HG03159 (cell line): ENCODE data around the gene IDUA.

Source experiments
- ATAC-seq: cut with Tn5 transposase; IDR thresholded peaks from one replicate; pipeline ENCODE4 v1.9.1; 2021; ENCODE audit warnings: mild to moderate bottlenecking, moderate library complexity; ENCODE audit not compliant: unreplicated experiment

Gene IDUA

DNA sequence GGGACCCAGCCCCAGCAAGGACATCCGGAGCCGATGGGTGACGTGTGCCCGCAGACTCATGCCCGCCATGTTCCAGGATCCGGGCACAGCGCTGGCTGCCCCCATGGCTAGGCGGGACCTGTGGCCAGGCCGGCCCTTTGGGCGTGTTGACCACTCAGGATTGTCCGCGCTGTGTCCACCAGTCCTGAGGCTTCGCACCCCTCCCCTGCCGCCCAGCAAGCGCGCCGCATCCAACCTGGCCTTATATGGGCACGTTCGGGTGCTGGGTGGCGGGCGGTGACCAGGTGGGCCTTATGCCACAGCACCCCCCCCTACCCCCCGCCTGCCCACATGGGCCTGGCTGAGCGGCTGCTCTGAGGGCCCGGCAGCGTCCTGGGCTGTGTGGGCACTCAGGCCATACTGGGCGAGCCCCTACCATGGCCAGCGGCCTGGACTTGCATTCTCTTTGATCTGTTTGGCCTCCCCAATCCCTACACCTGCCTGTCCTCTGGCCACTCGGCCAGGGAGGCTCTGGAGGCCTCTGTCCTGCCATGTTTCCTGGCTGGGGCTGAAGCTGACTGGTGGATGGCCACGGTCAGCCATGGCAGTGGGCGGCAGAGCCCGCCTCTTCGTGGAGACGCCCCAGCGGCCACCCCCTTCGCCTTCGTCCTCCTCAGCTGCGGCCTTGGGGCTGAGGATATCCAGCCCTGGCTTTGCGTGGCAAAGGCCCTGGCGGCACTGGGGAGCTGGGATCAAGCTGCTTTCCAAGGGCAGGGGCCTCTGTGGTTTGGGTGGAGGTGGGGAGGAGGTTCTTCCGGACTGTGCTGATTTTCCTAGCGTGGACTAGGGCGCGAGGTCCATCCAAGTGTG lies 26.6 kb downstream of the IDUA start:
- ATAC-seq: no peak

DNA sequence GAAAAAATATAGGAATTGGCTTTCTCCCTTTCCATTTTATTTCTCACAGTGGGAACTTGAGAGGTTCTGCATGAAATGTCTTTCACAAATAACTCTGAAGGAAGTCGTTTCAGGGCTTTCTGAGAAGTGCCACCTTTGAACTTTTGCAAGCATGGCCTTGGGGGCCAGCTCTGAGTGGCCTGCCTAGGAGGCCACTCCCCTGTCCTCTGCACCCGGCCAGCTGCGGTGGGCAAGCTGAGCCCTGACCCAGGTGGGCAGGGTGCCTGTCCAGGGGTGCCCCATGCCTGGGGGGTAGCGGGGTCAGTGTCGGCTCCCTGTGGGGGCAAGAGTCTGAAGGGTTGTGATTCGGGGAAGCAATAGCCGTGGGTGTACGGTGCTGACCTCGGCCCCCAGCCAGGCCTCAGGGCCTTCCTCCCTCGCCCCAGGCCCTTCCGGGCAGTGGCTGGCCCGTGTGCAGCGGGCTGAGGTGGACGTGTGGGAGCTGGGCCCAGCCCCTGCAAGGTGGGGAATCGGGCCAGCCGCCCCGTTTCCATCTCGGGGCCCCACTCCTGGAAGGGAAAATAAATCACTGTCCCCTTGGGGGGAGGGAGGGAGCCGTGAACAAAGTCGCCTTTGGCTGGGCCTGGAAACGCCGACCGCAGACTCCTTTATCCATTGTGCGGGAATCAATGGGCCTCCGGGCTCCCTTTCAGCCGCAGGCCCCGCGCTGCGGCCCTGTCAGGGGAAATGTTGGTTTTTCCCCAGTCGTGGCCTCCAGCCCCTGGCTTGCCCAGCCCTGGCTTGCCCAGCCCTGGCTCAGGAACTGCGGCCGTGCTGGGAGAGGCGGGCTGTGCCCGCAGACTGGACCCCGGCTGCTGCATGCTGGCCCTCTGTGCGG lies 27.7 kb downstream of the IDUA start:
- ATAC-seq: no peak

DNA sequence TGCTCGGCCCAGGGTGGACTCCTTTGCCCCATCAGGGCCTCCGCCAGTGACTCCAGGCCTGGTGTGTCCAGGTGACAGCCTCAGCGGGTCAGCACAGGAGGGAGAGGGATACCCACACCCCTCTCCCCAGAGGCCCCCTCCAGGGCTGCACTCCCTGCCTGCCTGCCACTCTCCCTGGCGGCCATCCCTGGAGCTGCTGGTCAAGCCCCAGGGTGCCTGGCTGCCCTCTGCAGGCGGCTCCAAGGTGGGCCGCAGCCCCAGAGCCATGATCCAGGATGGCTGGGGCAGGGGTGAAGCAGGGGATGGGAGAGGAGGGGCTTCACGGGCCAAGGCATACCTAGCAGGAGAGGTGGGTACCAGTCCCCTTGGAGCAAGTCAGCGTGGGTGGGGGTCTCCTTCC lies 28.3 kb downstream of the IDUA start:
- no peak for ATAC-seq

DNA sequence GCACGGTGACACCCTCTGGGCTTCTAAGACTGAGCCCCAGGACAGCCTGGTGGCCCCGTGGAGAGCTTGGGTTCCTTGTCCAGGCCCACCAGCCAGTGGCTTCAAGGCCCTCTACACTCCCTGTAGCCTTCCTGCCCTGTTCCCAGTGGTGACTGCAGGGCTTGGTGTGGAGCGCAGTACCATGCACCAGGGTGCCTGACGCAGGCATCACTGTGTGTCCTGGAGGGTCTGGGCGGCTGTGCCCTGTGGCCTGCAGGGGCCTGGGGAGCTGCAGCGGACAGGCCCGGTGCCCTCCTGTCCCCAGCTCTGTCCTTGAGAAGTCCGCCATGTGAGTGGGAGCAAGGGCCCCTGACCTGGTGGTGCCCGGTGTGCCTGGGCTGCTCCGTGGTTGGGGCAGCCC lies 28.9 kb downstream of the IDUA start:
- no peak for ATAC-seq

DNA sequence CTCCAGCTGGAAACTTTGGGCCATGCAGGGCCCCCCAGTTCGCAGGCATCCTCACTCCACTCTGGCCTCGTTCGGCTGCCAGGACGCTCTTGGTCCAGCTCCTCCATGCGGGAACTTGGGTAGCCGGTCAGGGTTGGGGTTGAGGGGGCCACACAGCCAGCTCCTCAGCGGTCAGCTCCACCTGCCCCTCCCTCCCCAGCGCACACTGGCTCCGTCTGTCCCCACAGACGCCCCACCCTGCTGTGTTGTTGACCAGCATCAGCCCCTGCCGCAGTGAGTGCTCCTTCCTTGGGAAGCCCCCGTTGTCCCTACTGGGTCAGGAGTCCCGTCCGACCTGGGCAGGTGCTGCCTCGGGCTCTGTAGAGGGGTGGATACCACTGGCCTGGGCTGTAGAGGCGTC lies 30.4 kb downstream of the IDUA start:
- no peak for ATAC-seq

DNA sequence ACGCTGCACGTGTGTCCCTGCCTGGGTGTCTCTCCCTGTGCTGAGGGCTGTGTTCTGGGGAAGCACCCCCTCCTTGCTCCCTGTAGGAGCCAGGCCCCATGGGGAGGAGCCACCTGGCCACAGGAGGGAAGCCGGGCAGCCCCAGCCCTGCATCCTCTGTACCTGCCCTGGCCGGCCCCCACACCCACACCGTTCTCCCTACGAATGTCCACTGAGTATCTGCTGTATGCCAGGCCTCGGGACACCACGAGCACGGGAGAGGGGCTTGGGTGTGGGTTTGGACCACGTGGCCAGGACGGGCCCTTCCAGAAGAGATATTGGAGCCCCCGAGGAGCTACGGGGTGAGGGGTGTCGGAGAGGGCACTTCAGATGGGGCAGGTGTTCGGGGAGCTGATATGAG lies 30.9 kb downstream of the IDUA start:
- ATAC-seq: no peak

DNA sequence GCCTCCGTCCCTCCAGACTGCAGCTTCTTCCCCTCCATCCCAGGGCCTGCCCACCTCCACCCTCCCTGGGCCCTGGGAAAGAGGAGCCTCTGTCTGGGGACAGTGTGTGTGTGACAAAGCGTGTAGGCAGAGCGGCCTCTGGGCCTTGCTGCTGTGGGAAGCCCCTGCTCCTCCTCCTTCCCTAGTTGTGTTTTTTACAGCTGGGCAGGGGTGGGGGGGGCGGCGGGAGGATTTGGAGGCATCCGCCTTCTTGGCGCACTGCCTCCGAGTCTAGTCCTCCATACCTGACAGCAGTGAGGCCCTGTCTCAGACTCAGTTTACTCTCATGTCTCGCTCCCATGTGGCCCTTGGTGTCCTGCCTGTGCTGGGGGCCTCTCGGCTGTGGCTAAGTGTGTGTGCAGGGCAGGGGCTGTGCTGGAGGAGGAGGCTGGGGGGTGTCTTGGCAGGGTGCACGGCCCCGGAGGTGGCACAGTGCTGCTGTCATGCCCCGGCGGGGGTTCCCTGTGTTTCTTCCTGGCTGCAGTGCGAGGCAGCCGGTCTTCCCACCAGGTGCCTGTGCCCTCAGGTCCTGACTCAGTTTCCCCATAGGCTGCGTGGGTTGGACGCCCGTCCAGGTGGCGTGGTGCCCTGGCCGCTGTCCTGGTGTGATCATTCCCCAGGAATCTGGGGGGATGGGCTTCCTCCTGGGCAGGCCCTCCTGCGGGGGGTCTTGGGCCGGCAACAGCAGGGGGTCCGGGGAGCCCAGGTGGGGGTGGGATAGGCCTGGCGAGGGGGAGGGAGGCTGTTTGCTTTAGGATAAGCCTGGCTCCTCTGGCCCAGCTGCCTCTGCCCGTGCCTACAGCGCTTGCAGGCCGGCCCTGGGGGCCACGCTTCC lies 31.5 kb downstream of the IDUA start:
- no peak for ATAC-seq

DNA sequence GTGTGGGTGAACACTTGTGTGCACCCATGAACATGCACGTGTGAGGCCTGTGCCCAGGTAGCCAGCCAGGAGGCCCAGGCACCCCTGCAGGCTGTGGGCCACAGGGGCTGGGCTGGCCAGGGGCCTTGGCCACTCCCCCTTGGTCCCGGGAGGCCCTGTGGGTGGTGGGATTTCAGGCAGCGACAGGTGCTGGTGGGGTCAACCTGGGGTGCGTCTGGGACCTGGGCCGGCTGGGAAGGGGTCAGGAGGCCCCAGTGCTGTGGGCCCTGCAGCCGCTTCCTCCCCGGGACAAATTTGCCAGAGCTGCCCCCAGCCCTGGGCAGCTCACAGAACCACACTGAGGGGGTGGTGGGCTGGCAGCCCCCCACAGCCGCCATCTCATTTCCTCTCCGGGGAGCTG lies 32.5 kb downstream of the IDUA start:
- ATAC-seq: no peak

DNA sequence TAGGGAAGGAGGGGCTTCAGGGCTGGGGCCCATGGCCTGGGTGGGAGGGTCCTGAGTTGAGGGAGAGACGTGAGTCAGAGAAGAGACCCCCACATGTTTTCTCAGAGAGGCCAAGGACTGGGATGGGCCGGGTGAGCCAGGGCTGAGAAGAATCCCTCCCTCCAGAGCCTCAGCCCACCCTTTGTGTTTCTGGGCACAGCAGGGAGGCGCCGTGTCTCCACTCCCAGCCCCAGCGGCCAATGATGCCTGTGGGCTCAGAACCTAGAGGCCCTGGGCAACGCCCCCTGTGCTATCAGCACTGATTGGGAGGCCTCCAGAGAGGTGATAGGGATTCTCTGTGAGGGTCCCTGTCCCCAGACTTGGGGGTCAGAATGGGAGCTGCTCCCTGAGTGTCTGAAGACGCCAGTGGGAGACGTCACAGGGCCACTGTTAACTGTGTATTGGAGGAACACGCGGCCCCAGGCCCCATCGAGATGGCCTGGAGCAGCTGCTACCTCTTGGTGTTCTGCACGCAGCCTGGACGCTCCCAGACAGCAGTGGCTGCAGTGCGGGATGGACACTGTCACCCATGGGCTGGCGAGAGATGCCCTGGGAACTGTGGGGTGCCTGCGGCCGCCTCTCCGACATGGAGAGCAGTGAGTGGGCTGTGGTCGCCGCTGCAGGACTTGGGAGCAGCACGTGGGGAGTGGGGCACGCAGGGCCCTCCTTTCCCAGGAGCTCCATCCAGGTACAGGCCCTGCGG lies 33.1 kb downstream of the IDUA start:
- no peak for ATAC-seq

DNA sequence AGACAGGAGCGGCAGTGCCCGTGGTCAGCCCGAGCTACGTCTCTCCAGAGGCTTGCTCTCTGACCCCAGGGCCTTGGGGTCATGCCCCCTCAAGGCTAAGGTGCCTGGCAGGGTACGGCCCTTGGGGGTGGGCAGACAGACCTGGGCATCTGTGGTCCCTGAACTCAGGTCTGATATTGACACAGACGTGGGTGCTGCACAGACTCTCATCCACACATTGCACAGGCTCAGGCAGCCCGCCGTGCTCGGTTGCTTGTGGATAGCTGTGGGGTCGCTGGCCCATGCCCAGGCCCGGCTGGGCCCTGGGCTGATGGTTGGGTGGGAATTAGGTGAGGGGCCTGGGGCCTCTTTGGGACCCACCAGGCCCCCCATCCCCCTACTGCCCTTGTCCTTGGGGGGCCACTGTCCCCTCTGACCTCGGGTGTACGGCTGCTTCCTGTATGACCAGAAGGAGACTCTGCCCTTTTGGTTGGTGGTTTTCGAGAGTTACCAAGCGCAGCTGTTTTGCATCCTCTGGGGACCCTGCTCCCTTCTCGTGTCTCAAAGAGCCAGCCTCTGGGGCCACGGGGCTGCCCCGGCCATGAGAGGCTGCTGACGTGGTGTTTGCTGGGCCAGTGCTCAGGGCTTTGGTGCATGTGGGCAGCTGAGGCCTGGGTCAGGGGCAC lies 34.7 kb downstream of the IDUA start:
- peak; percentile 86 for ATAC-seq

DNA sequence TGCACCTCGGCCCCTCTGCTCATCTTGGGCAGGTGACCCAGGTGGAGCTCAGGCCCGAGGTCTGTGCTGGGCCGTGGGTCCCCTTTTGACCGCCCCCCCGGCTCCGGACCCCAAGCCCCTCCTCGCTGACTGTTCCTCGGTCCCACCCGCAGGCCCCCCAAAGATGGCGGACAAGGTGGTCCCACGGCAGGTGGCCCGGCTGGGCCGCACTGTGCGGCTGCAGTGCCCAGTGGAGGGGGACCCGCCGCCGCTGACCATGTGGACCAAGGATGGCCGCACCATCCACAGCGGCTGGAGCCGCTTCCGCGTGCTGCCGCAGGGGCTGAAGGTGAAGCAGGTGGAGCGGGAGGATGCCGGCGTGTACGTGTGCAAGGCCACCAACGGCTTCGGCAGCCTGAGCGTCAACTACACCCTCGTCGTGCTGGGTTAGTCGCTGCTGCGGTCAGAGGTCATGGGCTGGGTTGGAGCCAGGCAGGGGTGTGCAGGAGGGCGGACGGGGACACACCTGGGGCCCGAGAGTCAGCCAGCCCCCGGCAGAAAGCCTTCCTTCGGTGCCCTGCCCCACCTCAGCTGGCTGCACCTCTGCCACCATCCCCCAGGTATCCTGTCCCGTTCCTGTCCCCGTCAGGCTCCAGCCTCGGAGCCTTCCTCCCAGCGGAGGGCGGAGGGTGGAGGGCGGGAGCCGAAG lies 35.4 kb downstream of the IDUA start:
- ATAC-seq: no peak

DNA sequence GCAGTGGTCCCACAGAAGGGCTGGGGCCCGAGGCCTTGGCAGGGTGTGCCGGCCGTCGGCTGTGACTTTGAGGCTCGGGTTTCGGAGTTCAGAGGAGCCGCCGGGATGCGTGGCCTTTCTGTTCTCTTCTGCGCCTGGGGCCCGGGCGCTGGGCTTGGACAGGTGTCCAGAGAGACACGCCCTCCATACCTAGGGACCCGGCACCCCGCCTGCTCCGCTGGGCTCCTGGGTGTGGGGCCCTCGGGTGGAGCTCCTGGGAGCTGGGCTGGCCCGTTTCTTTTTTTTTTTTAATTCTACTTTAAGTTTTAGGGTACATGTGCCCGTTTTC lies 35.9 kb downstream of the IDUA start:
- no peak for ATAC-seq

DNA sequence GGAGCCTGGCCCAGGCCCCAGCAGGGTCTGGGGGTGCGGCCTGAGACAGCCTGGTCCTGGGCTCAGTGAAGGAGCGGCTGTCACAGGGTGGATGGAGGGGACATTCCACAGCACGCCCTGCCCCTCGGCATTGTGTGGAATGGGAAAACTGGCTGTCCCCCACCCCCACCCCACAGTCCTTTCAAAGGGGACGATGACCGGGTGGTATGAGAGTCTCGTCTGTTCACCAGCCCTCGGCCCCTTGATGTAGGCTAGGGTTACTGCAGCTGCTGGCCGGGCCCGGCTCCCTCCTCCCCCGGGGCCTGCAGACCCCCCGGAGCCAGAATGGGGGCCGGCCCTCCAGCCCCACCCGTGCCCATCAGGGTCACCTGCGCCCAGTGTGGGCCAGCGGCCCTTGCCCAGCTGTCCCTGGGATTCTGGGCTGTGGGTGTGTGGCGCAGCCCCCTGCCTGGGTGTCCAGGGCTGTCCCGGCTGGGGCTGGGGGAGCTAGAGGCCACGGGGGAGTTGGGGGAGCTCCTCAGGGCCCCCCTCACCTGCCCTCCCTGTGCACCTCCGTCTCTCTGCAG lies 36.3 kb downstream of the IDUA start:
- ATAC-seq: no peak

DNA sequence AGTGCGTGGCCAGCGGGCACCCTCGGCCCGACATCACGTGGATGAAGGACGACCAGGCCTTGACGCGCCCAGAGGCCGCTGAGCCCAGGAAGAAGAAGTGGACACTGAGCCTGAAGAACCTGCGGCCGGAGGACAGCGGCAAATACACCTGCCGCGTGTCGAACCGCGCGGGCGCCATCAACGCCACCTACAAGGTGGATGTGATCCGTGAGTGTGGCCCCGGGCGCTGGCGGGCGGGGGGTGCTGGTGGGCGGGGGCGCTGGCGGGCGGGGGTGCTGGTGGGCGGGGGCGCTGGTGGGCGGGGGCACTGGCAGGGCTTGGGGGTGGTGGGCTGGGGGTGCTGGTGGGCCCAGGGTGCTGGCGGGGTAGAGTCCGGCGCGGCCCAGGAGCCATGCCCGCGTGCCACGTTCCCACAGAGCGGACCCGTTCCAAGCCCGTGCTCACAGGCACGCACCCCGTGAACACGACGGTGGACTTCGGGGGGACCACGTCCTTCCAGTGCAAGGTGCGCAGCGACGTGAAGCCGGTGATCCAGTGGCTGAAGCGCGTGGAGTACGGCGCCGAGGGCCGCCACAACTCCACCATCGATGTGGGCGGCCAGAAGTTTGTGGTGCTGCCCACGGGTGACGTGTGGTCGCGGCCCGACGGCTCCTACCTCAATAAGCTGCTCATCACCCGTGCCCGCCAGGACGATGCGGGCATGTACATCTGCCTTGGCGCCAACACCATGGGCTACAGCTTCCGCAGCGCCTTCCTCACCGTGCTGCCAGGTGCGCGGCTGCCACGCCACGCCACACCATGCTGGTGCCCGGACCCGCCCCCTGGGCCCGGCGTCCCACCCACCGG lies 37.3 kb downstream of the IDUA start:
- no peak for ATAC-seq

DNA sequence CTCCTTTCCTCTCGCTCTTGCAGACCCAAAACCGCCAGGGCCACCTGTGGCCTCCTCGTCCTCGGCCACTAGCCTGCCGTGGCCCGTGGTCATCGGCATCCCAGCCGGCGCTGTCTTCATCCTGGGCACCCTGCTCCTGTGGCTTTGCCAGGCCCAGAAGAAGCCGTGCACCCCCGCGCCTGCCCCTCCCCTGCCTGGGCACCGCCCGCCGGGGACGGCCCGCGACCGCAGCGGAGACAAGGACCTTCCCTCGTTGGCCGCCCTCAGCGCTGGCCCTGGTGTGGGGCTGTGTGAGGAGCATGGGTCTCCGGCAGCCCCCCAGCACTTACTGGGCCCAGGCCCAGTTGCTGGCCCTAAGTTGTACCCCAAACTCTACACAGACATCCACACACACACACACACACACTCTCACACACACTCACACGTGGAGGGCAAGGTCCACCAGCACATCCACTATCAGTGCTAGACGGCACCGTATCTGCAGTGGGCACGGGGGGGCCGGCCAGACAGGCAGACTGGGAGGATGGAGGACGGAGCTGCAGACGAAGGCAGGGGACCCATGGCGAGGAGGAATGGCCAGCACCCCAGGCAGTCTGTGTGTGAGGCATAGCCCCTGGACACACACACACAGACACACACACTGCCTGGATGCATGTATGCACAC lies 38.2 kb downstream of the IDUA start:
- ATAC-seq: no peak

DNA sequence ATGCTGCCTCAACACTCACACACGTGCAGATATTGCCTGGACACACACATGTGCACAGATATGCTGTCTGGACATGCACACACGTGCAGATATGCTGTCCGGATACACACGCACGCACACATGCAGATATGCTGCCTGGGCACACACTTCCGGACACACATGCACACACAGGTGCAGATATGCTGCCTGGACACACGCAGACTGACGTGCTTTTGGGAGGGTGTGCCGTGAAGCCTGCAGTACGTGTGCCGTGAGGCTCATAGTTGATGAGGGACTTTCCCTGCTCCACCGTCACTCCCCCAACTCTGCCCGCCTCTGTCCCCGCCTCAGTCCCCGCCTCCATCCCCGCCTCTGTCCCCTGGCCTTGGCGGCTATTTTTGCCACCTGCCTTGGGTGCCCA lies 39.3 kb downstream of the IDUA start:
- peak; percentile 52 for ATAC-seq

DNA sequence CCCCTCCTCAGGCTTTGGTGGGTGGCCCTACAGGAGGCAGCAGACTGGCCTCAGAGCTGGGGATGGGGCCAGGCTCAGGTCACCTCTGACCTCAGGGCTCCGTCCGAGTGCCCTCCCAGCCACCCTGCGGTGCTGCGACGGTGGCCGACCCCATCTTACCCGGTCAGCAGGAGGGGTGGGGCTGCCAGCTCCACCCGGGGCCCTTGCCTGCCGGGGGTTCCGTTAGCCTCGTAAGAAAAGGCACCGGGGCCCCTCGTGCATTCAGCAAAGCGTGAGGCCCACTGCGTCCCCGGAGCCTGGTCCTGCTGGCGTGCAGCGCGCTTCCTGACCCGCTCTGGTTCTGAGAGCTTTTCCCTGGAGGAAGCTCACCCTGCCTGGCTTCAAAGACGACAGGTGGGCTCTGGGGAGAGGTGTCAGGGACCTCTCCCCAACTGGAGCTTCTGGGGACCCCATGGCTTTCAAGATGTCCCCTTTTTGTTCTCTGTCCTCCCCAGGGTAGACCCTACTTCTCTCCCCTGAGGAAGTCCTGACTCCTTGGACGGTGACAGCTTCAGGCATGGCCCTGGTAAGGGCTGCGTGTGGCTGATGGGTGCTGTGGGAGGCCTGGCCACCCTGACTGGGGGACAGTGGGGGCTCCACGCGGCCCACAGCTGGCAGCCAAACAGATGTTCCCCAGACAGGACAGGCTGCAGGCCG lies 40.5 kb downstream of the IDUA start:
- ATAC-seq: no peak
